Naive B cell (primary cell): ENCODE data around the gene DDX4. TPM values are rescaled to one million over a fixed set of nuclear protein-coding genes. Genes with fewer than 3 reads are reported as not detected.
"Not testable (repeated sequence)": the region's sequence is repeated elsewhere in the genome, so short reads cannot be mapped to it uniquely, and the experiment has no call there.

Experiments
- ATAC-seq, 2 donors: fragments of 150-1000 bp; cut with Tn5 transposase; 2 replicates each; pipeline ENCODE4 v1.10.0; 2021; ENCODE audit warnings: low read depth in 2 of 2, mild to moderate bottlenecking in 2 of 2, moderate library complexity in 2 of 2
- DNase-seq: peaks from one replicate; pipeline ENCODE4 v3.0.0; 2022
- H3K27ac Mint-ChIP-seq, 6 donors: one replicate each; pipeline ENCODE4 v1.8.0; 2020 to 2022; ENCODE audit warnings: mild to moderate bottlenecking in 6 of 6, mixed read lengths in 6 of 6, moderate library complexity in 5 of 6, inconsistent platforms in 2 of 6
- H3K27me3 Mint-ChIP-seq, 3 donors: one replicate each; pipeline ENCODE4 v1.8.0; 2021 to 2022; ENCODE audit warnings: mixed read lengths in 3 of 3, mild to moderate bottlenecking in 1 of 3
- H3K36me3 Mint-ChIP-seq, 2 donors: one replicate each; pipeline ENCODE4 v1.8.0; 2020 to 2022; ENCODE audit warnings: mixed read lengths in 2 of 2, inconsistent platforms in 1 of 2, mild to moderate bottlenecking in 1 of 2
- H3K4me1 Mint-ChIP-seq, 3 donors: one replicate each; pipeline ENCODE4 v1.8.0; 2020 to 2022; ENCODE audit warnings: mixed read lengths in 3 of 3, inconsistent platforms in 1 of 3, mild to moderate bottlenecking in 1 of 3, moderate library complexity in 1 of 3
- H3K4me3 Mint-ChIP-seq, 8 donors: one replicate each; pipeline ENCODE4 v1.8.0; 2020 to 2022; ENCODE audit warnings: mild to moderate bottlenecking in 8 of 8, mixed read lengths in 8 of 8, moderate library complexity in 8 of 8, inconsistent platforms in 2 of 8
- H3K9me3 Mint-ChIP-seq, 7 donors: one replicate each; pipeline ENCODE4 v1.8.0; 2020 to 2022; ENCODE audit warnings: mixed read lengths in 7 of 7, mild to moderate bottlenecking in 5 of 7, inconsistent platforms in 2 of 7, moderate library complexity in 1 of 7
- polyA plus RNA-seq, 6 donors: library from polyadenylated mRNA; unstranded; fragments of 300-500 nt; fragmentation: Illumina TruSeq; gene quantifications; one replicate each; pipeline ENCODE4 v1.2.3, GENCODE V29; 2021; ENCODE audit warnings: low read depth in 6 of 6

DDX4 gene
- not detected for polyA plus RNA-seq

DNA sequence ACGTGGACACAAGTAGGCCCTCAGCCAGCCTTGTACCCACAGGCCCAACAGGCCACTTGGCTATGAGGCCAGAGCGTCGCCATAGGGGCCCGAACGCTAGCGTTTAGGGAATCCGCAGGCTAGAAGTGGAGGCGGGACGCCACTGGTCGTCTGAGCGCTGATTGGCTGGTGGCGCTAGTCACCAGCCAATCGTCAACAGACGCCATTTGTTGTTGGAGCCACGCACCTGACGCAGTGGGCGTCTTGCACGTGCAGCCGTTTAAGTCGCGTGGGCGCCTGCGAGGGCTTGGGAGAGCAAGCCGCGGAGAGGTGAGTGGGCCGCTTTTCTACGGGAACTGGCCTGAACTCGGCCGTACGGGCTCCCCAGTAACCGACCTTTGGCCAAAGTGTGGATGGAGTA is at the start of gene DDX4:
Gene DDX4, plus strand, starts transcription at position 269 of the 400 bp plus-strand sequence. CDS start 903 bp downstream, outside the sequence.
- H3K4me3 Mint-ChIP-seq, result no peak within 1 kb of the TSS
- H3K27ac Mint-ChIP-seq, result peak within 1 kb of the TSS in 1 of 6 donors; percentile 60
- H3K27me3 Mint-ChIP-seq, result peaks cover 0 to 8% (median 4%) of the 10 kb centered on the region in 3 donors
- DNase-seq, result no peak
- H3K36me3 Mint-ChIP-seq, result peaks cover 0 to 7% of the 10 kb centered on the region in 2 donors
- H3K4me1 Mint-ChIP-seq, result no peaks in the 10 kb centered on the region
- no peaks in the 10 kb centered on the region for H3K9me3 Mint-ChIP-seq
- ATAC-seq, result no peak

DNA sequence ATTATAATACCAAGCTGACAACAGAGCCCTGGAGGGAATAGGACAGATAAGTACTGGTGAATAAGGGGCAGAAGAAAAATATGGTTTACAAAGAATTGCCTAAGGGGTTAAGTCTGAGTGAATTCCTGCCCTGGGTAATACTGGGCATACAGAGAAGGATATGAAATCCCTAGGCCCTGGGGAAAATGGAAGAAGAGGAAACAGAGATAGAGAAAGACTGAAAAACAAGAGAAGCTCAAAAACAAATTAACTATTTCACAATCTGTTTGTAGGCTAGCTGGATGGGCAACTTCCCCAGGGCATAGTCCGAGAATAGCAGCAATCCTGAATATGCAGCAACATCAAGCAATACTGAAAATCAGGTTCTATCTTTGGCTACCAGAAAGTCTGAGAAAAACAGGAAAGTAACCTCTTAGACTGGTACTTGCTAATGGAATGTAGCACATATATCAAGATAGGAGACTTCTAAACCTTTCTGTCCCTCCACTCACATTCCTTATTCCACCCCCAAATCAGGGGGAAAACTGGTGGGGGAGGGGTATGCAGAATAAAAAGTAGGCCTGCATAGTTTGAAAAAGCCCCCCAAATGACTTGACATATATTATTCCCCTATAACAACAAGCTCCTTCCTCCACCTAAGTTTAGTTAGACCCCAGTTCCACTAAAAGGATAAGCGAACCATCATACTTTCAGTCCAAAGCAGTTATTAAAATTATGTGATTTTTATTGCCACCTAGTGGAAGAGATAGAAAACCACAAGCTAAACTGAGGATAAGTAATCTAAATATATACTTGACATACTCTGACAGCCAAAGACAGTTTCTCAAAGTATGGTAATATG is 46.4 kb upstream of the DDX4 start:
- DNase-seq, result peak; percentile 31
- no peak overlapping the region for H3K4me3 Mint-ChIP-seq
- H3K4me1 Mint-ChIP-seq, result peaks cover 0 to 9% (median 0%) of the 10 kb centered on the region in 3 donors
- H3K27ac Mint-ChIP-seq, result peak overlapping the region in 1 of 6 donors; percentile 47
- H3K9me3 Mint-ChIP-seq, result no peaks in the 10 kb centered on the region
- ATAC-seq, result no peak
- peaks cover 0 to 4% of the 10 kb centered on the region in 2 donors for H3K36me3 Mint-ChIP-seq
- no peaks in the 10 kb centered on the region for H3K27me3 Mint-ChIP-seq

DNA sequence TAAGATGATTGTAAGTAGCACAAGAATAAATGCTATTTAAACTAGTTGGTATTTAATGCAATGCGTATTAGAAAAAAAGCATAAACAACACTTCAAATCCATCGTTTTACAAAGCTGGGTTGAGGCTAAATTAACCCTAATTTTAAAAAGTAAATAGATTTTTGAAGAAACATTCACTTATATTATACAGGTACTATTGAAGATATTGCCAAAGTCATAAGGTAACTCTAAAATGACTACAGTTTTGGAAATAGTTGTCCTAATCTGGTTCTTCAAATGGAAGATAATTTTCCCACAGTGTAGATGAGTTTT is 45.8 kb upstream of the DDX4 start:
- Mint-ChIP-seq H3K27ac (no peak overlapping the region), H3K4me1 (peaks cover 0 to 9% (median 0%) of the 10 kb centered on the region in 3 donors), H3K9me3 (no peaks in the 10 kb centered on the region), H3K27me3 (no peaks in the 10 kb centered on the region), H3K4me3 (no peak overlapping the region), H3K36me3 (peaks cover 0 to 4% of the 10 kb centered on the region in 2 donors)
- no peak for DNase-seq
- no peak for ATAC-seq

DNA sequence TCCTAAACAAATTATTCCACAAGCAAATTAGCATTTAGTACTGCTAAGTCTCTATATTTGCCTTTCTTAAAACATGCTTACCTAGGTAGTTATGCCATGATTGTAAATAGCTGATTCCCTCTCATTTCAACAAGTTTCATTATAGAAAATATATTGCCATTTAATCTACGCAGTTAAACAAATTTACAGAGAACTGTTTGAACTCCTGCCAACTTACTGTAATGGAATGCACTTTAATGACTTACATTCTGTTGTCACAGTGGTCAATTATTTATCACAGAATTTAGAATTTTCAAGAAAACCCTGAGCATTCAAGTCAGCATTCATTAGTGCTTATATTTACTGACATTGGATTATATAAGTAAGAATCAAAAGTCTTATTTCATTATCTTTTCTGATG is 45.4 kb upstream of the DDX4 start:
- no peaks in the 10 kb centered on the region for H3K27me3 Mint-ChIP-seq
- ATAC-seq, result no peak
- H3K36me3 Mint-ChIP-seq, result peaks cover 0 to 4% of the 10 kb centered on the region in 2 donors
- DNase-seq, result no peak
- no peak overlapping the region for H3K4me3 Mint-ChIP-seq
- H3K4me1 Mint-ChIP-seq, result peaks cover 0 to 9% (median 0%) of the 10 kb centered on the region in 3 donors
- no peaks in the 10 kb centered on the region for H3K9me3 Mint-ChIP-seq
- no peak overlapping the region for H3K27ac Mint-ChIP-seq

DNA sequence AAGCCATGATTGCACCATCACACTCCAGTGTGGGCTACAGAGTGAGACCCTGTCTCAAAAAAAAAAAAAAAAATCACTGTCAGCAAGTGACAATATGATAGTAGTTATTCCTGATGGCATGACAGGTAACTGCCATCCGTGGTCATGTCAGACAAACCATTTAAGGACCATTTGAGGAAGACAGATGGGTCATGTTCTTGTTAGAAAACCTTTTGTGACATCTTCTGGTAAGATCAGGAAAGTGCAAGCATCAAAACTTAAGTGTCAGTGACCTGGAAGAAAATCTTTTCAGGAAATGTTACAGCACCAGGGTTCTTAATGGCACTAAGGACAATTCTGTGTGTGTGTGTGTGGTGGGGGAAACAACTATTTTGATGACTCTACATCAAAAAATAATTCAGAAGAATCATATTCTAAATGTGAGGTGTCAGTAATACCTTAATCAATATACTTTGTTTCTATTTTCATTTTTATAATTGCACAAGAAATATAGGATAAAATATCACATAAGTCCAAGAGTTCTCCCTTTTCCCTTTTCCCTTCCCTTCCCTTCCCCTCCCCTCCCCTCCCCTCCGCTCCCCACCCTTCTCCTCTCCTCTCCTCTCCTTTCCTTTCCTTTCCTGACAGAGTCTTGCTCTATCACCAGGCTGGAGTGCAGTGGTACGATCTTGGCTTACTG is 43.6 kb upstream of the DDX4 start:
- no peaks in the 10 kb centered on the region for H3K9me3 Mint-ChIP-seq
- ATAC-seq (no peak), DNase-seq (no peak)
- H3K4me1 Mint-ChIP-seq, result peaks cover 0 to 10% (median 0%) of the 10 kb centered on the region in 3 donors
- H3K4me3 Mint-ChIP-seq, result no peak overlapping the region
- H3K36me3 Mint-ChIP-seq, result no peaks in the 10 kb centered on the region
- peak overlapping the region in 3 of 6 donors; percentile 38 to 89 (median 66) for H3K27ac Mint-ChIP-seq
- no peaks in the 10 kb centered on the region for H3K27me3 Mint-ChIP-seq

DNA sequence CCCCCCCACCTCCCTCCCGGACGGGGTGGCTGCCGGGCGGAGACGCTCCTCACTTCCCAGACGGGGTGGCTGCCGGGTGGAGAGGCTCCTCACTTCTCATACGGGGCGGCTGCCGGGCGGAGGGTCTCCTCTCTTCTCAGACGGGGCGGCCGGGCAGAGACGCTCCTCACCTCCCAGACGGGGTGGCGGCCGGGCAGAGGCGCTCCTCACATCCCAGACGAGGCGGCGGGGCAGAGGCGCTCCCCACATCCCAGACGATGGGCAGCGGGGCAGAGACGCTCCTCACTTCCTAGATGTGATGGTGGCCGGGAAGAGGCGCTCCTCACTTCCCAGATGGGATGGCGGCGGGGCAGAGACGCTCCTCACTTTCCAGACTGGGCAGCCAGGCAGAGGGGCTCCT is 41.2 kb upstream of the DDX4 start:
- not testable (repeated sequence) for H3K27ac Mint-ChIP-seq, H3K9me3 Mint-ChIP-seq, DNase-seq, H3K27me3 Mint-ChIP-seq, H3K36me3 Mint-ChIP-seq, ATAC-seq, H3K4me3 Mint-ChIP-seq
- H3K4me1 Mint-ChIP-seq, result peaks cover 4 to 22% (median 9%) of the 10 kb centered on the region in 3 donors

DNA sequence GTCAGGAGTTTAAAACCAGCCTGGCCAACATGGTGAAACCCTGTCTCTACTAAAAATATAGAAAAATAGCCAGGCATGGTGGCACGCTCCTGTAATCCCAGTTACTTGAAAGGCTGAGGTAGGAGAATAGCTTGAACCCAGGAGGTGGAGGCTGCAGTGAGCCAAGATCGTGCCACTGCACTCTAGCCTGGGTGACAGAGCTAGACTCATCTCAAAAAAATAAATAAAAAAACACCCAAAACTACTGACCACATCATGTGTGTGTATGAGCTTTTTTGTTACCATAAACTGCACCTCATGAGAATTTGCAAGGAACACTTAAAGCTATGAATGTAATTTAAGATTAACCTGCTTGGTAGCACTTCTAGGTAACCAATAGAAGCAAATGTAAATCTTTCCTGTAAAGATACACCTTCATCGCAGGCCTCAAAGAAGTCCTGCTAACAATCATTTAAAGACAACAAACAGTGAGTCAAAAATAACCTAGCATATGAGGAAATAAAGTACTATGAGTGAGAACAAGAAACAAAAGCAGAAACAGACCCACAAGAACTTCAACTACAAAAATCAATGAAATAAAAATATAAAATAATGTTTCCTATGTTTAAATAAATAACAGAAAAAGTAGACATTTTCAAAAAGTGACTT is 38.7 kb upstream of the DDX4 start:
- Mint-ChIP-seq H3K4me1 (peaks cover 9 to 21% (median 19%) of the 10 kb centered on the region in 3 donors), H3K36me3 (peaks cover 0 to 4% of the 10 kb centered on the region in 2 donors), H3K4me3 (no peak overlapping the region), H3K27me3 (no peaks in the 10 kb centered on the region), H3K9me3 (no peaks in the 10 kb centered on the region), H3K27ac (peak overlapping the region in 2 of 6 donors; percentile 18 to 49)
- no peak for ATAC-seq
- DNase-seq, result no peak

DNA sequence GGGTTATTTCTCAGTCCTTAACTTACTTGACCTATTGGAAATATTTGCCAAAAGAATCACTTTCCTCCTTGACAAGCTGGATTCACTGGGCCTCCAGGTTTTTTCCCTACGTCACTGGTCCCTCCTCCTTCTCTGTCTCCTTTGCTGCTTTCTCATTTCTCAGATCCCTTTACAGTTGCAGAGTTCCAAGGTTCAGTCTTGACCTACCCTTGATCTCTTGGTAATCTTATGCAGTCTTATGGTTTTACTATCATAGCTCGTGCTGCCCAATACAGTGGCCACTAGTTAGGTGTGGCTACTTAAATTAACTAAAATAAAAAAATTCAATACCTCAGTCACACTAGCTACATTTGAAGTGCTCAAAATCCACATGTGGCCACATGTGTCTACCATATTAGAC is 37.1 kb upstream of the DDX4 start:
- no peak for DNase-seq
- Mint-ChIP-seq H3K36me3 (peaks cover 0 to 4% of the 10 kb centered on the region in 2 donors), H3K9me3 (no peaks in the 10 kb centered on the region), H3K4me1 (peaks cover 9 to 19% (median 14%) of the 10 kb centered on the region in 3 donors), H3K27me3 (no peaks in the 10 kb centered on the region), H3K27ac (peak overlapping the region in 2 of 6 donors; percentile 45 to 60), H3K4me3 (no peak overlapping the region)
- no peak for ATAC-seq

DNA sequence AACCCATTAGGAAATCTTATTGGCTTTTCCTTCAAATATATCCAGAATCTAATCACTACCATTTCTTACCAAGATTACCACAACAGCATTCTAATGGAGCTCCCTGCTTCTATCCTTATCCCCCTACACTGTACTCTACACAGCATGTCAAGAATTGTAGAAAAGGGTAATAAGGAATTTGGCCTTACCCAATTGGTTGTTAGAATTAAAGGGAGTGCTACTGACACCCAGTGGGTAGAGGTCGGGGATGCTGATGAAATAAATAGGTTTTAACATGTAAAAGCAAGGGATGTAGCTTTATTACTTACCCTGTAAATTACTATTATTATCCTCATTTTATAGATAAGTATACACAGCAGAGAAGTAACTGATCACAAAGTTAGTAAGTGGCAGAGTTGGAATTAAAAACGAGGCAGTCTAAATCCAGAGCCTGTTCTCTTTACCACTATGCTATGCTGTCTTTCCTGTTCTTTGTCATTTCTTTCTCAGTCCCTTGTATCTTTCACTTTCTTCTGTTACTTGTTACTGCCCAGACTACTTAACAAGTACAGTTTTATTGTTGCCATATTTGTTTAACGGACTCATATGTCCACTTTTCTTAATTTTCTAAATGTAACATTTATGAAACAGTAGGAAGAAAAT is 36.3 kb upstream of the DDX4 start:
- H3K27ac Mint-ChIP-seq, result peak overlapping the region in 4 of 6 donors; percentile 45 to 84 (median 50)
- peaks cover 0 to 4% of the 10 kb centered on the region in 2 donors for H3K36me3 Mint-ChIP-seq
- H3K4me3 Mint-ChIP-seq, result no peak overlapping the region
- DNase-seq, result no peak
- H3K9me3 Mint-ChIP-seq, result no peaks in the 10 kb centered on the region
- no peak for ATAC-seq
- H3K27me3 Mint-ChIP-seq, result no peaks in the 10 kb centered on the region
- H3K4me1 Mint-ChIP-seq, result peaks cover 9 to 19% (median 14%) of the 10 kb centered on the region in 3 donors

DNA sequence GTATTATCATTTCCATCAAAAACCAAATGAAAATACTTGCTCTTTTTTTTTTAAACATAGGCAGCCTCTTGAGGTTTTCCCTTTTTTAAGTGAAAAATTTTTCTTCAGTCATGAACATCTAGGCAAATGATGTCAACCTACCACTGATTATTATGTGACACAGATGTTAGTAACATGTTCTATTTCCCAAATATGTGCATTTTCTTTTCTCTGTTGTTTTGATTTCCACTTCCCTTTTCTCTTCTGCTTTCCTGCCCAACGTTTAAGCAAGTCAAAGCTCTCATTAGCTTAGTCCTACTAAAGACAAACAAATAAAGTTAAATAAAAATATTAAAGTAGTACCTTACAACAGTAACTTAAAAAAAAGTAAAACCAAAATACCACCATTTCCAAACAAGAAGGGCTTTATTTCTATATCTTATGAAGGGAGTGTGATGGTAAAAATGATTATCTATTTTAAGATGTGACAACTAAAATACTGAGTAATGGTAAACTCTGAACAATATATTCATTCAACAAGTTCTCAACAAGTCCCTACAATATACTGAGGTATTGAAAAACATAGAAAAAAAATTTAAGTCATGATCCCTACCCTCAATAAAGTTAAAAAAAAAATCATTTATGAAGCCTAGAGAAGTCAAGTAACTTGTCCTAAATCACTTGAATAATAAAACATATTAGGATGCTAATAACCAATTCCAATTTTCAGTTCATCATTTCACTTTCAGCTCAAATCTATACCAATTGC is 35.1 kb upstream of the DDX4 start:
- H3K27ac Mint-ChIP-seq, result peak overlapping the region in 4 of 6 donors; percentile 19 to 86 (median 43)
- H3K9me3 Mint-ChIP-seq, result no peaks in the 10 kb centered on the region
- ATAC-seq, result peak; percentile 79 to 85

DNA sequence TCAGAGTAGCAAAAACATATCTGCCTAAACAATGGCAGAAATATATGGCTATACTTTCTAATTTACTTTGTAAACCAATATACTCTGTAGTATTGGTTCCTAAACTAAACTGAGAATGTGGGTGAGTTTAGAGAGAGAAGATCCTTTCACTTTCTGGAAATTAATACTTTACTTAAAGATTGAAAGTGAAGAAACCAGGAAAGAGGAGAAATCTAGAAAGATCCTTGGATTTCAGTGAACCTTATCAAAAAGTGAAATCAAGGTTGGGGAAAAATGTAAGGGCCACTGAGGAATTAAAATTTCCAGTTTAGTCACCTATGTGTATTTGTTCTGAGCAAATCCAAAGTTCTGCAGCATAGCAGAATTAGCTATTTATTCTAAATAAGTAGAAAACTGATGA is 31.6 kb upstream of the DDX4 start:
- Mint-ChIP-seq H3K4me1 (peaks cover 3 to 33% (median 18%) of the 10 kb centered on the region in 3 donors), H3K36me3 (peaks cover 0 to 2% of the 10 kb centered on the region in 2 donors), H3K9me3 (no peaks in the 10 kb centered on the region), H3K27ac (no peak overlapping the region), H3K4me3 (peak overlapping the region in 1 of 8 donors; percentile 41), H3K27me3 (no peaks in the 10 kb centered on the region)
- DNase-seq (no peak), ATAC-seq (no peak)

More for the DNA sequence above, 35.1 kb upstream of the DDX4 start:
- peak; percentile 17 for DNase-seq
- Mint-ChIP-seq H3K4me3 (no peak overlapping the region), H3K36me3 (peaks cover 0 to 4% of the 10 kb centered on the region in 2 donors), H3K27me3 (no peaks in the 10 kb centered on the region), H3K4me1 (peaks cover 9 to 21% (median 20%) of the 10 kb centered on the region in 3 donors)

DNA sequence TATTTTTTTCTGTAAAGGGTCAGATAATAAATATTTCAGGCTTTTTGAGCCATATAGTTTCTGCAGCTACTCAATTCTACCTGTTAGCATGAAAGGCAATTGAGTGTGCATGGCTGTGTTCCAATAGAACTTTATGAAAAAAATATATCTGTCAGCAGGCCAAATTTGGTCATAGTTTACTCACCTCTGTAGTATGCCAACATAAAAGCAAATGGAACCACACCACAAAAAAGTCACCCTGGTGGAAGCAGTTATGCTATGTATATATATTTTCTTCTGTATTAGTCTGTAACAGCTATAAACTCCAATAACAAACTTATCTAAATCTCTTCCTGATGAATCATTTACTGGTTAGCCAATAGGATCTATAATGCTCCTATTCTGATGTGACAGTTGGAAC is 29.1 kb upstream of the DDX4 start:
- Mint-ChIP-seq H3K4me3 (peak overlapping the region in 1 of 8 donors; percentile 67), H3K27ac (no peak overlapping the region), H3K36me3 (no peaks in the 10 kb centered on the region), H3K4me1 (peaks cover 9 to 36% (median 29%) of the 10 kb centered on the region in 3 donors), H3K27me3 (no peaks in the 10 kb centered on the region), H3K9me3 (no peaks in the 10 kb centered on the region)
- DNase-seq (no peak), ATAC-seq (no peak)
